AG09309 (cell line): Measurements from ENCODE around the gene JDP2.

Experiments used
- DNase-seq: peaks from one replicate; pipeline ENCODE4 v3.0.0-alpha.2; 2010; ENCODE audit warnings: low read depth
- H3K4me3 ChIP-seq: 2 replicates; pipeline ENCODE4 v1.5.1; 2011; ENCODE audit warnings: mild to moderate bottlenecking, low read depth, low read length, moderate library complexity; ENCODE audit not compliant: control insufficient read depth
- TF ChIP-seq, protein P1 (sequence below): IDR thresholded peaks from 2 replicates; pipeline ENCODE4 v1.5.1; 2011; ENCODE audit warnings: mild to moderate bottlenecking, low read depth, low read length, inconsistent platforms; ENCODE audit not compliant: insufficient read depth, control insufficient read depth; ENCODE audit errors: missing control alignments

The JDP2 gene

DNA sequence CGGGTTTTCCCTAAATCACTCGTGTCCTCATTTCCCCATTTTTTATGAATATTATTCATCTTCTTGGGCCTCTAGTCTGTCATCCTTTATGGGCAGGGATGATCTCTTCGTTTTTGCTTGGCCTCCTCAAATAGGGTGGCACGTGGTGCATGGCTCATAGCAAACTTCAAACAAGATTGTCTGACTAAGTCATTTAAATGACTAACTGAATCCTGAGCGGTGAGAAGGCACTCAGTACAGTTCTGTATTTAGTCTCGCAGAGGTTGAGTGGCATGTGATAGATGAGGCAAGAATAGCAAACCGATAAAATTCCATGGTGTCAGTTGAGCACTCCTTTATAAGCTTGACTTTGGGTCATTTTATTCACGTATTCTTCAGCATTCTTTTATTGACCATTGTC lies 5.7 kb upstream of the JDP2 start:
- H3K4me3 ChIP-seq: no peak overlapping the region
- DNase-seq: peak; percentile 59
- TF ChIP-seq, protein P1, sequence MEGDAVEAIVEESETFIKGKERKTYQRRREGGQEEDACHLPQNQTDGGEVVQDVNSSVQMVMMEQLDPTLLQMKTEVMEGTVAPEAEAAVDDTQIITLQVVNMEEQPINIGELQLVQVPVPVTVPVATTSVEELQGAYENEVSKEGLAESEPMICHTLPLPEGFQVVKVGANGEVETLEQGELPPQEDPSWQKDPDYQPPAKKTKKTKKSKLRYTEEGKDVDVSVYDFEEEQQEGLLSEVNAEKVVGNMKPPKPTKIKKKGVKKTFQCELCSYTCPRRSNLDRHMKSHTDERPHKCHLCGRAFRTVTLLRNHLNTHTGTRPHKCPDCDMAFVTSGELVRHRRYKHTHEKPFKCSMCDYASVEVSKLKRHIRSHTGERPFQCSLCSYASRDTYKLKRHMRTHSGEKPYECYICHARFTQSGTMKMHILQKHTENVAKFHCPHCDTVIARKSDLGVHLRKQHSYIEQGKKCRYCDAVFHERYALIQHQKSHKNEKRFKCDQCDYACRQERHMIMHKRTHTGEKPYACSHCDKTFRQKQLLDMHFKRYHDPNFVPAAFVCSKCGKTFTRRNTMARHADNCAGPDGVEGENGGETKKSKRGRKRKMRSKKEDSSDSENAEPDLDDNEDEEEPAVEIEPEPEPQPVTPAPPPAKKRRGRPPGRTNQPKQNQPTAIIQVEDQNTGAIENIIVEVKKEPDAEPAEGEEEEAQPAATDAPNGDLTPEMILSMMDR: no peak

DNA sequence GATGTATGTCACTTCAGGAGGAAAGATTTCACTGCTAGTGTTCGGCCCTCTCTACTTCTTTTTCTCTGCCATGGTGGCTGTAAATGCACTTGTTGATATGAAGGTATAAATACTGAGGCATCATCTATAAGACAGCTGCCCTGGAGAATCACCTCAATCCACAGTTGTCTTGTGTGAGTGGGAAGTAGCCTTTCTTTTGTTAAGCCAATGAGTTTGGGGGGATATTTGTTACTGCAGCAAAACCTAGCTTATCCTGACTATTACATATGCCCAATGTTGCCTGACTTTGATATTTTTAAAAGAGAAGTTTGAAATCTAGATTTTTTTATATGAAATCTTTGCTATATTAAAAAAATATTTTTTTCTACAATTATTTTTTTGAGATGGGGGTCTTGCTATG lies 3.3 kb upstream of the JDP2 start:
- TF ChIP-seq, protein P1: no peak
- DNase-seq: no peak
- H3K4me3 ChIP-seq: no peak overlapping the region

DNA sequence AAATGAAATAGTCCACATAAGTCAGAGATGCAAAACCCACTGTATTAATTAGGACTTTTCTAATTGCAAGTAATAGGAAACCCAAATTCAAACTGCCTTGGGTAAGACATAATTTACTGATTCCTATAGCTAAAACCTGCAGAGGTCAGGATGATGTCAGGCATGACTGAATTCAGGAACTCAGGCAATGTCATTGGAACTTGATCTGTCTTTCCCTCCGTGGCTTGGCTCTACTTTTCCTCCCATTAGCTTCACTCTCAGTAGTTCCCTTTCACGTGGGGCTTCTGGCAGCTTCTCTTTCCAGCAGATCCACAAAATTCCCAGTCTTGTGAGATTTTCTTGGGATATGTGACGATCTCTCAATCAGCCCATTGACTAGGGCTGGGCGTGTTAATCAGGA lies 2.4 kb upstream of the JDP2 start:
- DNase-seq: no peak
- TF ChIP-seq, protein P1: no peak
- H3K4me3 ChIP-seq: no peak overlapping the region

DNA sequence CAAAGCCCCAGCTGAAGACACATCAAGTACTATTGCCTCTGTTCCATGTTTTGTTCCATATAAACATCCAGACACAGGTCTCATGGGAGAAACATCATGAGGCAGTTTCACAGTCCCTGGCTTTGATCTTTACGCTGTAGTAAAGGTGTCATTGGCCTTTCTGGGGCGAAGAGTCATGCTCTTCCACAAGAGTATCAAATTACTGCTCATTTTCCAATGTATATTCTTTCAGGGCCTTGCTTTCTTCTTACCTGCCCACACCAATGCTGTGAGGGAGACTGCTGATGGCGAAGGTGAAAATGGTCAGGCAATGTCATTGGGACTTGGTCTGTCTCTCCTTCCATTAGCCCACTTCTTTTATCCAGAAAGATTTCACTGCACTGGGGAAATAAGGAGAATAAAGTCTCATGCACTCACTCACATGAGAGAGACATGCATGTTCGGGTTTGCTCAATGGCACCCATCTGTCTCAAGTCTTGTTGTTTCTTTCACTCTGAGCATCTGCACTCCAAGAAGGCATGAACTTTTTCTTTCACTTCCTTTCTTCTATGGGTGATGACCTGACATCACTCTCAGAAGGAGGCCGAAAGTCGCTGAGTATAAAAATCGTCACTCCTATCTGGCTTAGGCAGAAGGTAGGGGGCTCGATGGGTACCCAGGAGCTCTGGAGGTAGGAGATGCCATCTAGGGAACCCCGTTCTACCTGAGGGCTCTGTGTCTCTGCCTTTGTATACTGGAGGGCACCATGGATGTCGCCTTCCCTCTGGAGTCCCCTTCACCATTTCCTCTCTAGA lies 1.3 kb upstream of the JDP2 start:
- no peak for DNase-seq
- TF ChIP-seq, protein P1: no peak
- H3K4me3 ChIP-seq: no peak overlapping the region

DNA sequence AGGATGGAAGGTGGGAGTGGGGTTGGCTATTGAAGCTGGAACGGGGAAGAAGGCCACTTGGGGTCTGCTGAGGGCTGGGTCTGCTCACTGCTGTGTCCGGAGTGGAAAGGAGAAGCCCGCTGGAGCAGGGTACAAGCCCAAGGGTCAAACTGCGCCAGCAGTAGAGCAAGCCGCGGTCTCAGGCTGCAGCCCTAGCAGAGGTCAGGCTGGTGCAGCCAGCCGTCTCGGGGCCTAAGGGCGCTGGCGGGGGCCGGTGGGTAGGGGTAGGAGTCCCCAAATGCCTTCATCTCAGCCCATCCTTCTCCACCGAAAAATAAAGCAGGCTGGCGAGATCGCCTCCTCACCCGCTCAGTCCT lies 718 bp upstream of the JDP2 start:
- DNase-seq: no peak
- TF ChIP-seq, protein P1: no peak
- H3K4me3 ChIP-seq: peak overlapping the region; percentile 61

DNA sequence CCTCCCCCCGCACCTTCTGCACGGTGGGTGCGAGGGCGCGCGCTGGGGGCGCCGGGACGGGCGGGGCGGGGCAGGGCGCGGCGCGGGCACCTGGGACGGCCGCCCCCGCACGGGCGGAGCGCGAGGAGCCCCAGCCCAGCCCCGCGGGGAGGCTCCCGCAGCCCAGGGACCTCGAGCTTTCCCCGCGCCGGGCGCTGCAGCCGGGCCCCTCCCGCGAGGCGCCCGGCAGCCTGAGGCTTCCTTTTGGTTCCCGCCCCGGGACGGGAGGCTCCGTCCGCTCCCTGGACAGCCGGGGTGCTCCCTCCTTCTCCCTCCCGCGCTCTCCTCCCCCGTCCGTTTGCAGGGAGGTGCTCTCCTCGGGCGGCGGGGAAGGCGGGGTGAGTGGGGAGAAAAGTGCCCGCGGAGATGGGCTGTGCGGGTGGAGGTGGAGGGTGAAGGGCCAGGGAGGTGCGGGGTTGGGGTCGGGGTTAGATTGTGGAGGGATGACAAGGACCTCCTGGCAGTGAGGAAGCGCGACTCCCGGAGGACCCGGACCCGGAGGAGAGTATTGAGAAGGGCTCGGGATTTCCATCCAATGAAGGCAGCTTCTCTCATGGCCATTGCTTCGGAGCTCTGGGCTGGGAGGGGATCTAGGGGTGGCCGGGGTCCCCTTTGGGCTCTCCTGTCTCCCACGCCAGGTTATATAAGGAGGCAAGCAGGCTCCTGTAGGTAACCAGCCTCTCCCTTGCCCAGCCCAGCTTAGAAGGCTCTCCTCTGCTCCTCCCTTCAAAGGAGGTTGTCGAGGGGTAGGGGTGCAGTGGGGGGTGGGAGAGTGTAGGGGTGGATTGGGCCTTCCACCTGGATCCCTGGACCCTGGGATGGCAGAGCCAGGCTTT lies 645 bp downstream of the JDP2 start:
- H3K4me3 ChIP-seq: peak overlapping the region; percentile 59
- TF ChIP-seq, protein P1: no peak
- no peak for DNase-seq
